Hematopoietic multipotent progenitor cell treated with erythropoietin and hydrocortisone succinate and interleukin-3 and kit ligand, for 4 days (in vitro differentiated cells): ENCODE data around the gene CDH4.
A peak's percentile ranks its signal among the peaks of the same experiment; 100 is the strongest.

ENCODE experiments used
- DNase-seq: peaks from one replicate; pipeline ENCODE4 v3.0.0-alpha.2; 2015

CDH4 gene

DNA sequence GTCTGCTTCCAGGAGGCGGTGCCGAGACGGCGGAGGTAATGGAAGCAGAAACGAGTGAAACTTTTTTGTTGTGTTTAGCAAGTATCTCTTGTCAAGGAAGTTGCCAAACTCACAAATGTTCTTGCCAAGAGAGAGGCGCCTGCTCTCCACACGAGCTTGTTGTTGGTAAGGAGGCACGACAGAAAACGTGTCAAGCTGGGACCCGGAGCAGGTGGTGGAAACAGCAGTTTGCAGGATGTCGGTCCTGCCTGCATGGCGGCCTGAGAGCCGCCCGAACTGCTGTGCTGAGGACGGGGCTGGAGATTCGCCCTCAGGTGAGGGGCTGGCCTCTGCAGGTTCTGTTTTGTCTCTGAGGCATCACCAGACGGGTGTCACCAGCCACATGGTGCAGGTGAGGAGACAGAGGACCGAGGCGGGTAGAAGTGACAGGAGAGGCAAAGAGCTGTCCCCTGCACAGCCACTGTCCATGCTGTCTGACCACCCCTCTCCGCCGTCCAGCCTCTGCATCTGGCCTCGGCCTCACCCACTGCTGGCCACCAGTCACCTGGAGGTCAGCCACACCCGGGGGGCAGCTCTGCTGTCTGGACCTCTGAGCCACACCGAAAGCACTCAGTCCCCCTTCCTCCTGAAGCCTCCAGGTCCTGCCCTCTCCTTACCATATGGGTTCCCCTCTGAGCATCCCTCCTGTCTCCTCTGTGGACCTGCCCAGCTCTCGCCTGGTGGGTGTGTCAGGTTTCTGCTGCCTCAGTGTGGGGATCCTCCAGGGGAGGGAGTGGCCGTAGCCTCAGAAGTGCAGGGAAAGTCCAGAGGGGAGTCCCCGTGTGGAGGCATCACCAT is 552.1 kb downstream of the CDH4 start:
- peak; percentile 4 for DNase-seq

DNA sequence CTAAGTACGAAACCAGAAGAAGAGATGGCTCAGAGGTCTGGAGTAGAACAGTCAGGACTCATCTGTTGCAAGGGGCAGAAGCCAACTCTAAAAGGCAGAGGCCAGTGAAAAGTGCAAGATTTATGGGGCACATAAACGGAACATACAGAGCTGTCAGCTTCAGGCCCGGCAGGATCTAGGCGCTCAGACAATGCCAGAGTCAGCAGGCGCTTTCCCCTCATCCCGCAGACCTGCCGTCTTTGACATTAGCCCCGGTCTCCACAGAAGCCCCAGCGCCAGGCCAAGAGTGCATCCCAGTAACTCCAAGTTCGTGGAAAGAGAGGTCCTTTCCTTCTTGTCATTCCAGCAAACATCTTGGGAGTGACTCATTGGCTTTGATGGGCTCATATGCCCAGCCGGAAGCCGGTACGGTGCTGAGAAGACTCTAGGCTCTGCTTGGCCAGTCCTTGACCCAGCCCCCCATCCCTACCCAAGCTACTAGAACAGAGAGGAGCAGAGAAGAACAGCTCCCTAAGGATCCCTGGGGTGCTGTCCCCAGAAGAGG is 552.8 kb downstream of the CDH4 start:
- DNase-seq = no peak

DNA sequence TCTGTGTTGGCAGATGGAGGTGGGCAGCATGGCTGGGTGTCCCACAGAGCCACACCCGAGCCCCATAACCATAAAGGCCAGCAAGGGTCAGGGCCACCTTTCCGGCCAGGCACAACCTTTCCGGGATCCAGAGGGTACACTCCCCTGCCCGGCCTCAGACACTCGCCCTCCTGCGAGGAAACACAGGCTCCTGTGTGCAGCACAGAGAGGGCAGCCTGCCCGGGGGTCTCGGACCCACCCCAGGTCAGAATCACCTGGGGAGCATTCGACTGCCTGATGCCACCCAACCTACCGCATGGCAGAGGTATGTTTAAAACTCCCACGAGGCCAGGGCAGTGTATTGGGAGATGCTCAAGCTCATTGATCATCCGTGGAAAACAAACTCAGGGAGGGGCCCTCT is 553.3 kb downstream of the CDH4 start:
- DNase-seq = no peak

DNA sequence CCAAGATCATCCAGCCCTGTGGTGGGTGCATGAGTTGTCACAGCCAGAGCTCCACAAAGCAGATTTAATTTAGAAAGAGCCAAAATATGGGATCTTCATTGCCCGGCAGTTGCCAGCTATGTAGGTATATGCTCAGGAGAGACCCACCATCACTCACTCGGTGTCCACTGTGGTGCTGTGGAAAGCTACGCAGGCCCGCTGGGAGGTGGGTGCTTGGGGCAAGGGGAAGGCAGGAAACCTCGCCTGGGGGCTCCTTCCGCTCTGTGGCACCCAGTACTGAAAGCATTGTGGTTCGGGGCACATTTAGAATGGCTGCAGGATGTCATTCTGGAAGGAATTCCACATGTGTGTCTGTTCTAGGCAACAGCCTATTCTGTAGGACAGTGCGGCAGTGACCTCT is 553.7 kb downstream of the CDH4 start:
- no peak for DNase-seq

DNA sequence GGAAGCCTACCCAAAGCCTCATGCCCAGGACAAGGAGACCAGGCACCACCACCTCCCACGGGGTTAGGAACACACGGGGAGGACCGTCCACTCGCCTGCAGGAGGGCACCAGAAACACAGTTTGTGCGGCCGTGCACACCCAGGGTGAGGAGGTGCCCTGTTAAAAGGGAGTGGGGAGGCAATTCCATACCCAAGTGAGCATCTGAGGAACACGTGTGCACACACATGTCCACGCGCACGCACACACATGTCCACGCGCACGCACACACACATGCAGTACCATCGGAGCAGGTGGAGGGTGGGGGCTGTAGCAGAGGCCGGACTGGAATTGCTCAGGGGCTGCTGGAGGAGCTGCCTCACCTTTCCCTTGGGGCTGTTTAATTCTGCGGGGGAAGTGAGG is 554.3 kb downstream of the CDH4 start:
- DNase-seq = no peak

DNA sequence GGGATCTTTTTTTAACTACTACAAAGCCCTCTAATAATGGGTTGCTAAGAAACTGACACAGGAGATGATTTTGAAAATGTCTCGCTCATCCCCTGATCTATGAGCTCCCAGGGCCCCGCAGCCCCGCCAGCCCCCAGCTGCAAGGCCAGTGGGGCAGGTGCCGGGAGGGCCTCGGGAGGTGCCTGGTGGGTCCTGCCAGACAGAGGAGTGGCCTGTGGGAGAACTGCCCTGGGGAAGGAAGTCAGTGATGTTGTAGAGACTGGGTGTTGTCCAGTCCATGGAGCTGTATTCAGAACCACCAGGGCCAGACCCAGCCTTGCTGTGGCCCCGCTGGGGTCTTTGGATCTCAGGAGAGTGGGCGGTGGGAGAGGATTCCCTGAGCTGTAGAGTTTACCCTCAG is 554.9 kb downstream of the CDH4 start:
- no peak for DNase-seq

DNA sequence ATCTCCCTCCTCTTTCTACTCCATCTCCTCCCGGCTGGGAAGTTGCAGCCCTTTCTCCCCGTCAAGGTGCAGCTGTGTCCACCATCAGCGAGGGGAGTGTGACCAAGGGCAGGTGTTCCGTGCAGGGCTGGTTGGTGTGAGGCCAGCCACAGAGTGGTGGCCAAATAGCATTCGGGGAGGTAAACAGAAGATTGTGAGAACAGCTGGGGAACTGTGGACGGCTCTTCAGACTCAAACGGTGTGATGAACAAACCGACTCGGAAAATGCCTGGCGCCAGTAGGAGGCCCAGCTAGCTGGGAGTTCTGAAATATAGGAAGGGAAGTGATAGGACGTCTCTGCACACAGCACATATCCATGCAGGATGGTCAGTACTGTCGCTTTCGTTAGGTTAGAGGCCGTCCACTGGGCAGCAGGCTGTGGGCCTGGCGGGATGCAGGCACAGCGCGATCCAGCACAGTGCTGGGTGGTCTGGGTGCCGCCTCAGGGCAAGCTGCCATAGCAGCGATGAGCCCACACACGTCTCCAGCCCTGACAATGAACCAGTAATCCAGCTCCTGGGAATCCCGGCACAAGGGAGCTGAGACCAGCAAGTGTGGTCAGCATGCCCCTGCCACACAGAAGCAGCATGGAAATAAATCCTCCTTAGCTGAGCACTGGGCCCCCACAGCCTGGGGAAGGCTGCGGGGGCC is 555.6 kb downstream of the CDH4 start:
- no peak for DNase-seq

DNA sequence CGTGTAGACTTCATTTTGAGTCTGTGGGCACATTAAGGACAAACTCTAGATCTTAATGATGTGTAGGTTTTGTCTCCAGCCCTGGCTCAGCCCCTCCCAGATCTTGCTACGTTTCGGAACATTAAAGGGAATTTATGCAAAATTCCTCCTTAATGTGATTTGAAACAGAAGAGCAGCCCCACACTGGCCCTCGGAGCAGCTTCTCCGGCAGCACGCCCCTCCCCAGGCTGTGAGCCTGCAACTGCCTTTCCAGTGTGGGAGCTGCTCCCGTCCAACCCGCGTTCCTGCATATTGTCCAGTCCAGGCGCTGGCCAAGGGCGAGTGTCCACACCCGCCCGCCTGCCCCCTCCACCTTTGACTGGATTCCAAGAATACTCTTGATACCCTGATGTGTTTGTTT is 556.4 kb downstream of the CDH4 start:
- DNase-seq = no peak

DNA sequence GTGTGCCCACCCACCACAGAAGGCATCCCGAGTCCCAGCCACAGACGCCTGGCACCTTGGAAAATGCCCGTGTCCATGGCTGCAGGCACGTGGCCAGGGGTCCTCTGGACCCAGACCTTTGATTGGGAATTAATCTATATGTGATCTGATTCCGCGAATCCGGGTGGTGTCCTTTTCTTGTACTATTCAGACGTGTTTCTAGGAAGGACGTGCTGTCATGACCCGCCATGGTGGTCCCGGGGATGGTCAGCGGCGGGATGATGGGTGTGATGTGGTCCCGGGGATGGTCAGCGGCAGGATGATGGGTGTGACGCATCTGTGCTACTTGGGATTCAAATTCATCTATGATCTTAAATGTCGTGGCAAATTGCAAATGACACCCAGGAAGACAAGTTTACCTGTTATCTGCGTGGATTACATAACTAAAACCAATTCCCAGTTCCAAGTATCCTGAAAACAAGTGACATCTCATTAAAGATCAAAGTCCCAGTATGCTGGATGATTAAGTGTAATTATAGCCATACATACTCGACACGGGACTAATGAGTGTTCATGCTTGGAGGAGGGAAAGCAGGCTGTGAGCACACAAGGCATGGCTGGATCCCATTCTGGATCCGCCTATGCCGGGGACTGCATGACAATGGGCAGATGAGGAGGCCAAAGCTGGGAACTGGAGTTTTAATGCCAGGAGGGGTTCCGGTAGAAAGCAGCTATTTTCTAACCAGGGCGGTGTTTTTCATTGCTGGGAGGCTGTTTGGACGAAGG is 557.1 kb downstream of the CDH4 start:
- DNase-seq = no peak

DNA sequence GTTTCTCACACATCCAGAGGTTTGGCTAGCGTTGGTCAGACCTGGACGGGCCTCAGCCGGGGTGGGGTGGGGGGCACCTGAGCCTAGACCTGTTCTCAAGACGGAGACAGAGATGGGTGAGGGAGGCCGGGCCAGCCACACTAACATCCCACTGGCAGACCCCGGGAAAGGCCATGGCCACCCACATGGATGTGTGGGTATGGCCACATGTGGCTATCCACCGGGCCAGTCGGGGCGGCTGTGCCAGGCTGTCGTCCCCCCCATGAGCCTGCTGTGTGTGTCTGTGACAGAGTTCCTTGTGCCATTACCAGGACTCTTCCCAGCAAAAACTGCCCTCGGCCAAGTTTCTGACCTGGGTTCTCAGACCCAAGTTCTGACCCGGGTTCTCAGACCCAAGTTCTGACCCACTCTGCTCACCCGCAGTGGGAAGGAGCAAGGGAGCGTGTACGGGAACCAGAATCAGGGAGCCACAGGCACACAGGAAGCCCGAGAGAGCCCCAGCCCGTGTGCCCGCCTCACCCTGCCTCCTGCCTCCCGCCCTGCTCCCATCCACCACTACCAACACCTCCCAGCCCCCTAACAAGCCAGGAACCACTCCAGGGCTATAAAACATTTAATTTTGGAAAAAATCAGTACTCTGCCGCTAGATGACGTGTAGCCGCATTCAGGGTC is 558.1 kb downstream of the CDH4 start:
- DNase-seq = no peak

DNA sequence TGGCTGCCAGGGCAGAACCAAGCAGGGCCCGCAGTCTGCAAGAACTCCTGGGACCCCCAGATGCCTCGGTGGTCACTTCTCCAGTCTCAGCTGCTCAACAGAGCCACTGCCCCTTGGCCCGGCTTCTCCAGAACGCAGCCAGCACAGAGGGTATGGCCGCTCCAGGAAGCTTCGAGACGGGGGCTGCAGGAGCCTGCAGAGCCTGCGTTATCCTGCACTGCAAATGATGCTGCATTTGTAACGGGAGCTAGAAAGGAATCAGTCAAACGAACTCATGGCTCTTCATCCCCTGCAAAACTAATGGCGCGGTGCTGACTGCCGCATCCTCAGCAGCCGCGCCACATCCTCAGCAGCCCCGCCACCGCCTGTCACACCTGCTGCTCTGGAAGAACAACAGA is 558.7 kb downstream of the CDH4 start:
- no peak for DNase-seq

DNA sequence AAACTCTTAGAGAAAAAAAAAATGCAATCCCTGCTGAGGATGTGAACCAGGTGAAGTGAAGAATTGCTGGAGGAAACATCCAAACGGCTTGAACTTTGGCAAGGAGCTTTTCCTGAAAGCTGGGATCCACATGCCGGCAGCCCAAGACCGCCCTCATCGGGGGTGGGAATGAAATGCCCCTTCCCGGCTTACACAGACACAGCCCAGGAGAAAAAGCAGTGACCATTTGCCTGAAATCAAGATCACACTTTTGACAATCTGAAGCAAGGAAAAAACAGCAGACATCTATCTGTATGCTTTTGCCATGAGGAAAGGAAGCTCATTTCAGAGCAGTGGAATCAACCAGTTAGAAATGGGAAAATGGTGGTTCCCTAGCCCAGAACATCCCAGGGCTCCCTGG is 559.1 kb downstream of the CDH4 start:
- no peak for DNase-seq

DNA sequence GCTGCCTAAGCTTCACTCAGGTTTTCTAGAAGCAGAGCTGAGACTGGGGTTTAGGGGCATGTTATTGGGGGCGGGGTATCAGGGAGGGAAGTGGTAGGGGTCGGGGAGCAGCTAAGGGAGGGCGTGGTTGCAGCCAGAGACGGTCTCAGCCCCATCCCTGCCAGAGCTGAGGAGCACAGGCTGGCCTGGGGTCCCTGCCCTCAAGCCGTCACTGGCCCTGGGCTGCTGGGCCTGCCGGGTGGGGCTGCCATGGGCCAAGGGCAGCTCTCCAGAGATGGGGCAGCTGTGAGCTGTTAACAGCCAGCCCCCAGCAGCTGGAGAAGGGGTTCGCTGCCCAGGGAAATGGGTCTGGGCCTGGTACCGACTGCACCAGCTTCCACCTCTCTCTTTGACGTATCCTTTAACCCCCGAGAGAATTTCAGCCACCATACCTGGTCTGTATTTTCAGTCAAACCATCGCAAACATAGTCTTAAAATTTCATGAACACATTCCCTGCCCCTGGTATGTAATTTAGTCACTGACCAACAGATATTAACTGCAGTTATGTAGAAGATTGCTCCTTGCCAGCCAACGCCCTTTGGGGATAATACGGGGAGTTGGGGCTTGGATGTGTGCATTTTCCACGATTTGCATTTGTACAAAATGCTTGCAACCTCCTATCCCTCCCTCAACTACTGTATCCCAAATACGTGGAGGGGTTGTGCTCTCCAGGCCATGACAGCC is 560.2 kb downstream of the CDH4 start:
- DNase-seq = no peak

DNA sequence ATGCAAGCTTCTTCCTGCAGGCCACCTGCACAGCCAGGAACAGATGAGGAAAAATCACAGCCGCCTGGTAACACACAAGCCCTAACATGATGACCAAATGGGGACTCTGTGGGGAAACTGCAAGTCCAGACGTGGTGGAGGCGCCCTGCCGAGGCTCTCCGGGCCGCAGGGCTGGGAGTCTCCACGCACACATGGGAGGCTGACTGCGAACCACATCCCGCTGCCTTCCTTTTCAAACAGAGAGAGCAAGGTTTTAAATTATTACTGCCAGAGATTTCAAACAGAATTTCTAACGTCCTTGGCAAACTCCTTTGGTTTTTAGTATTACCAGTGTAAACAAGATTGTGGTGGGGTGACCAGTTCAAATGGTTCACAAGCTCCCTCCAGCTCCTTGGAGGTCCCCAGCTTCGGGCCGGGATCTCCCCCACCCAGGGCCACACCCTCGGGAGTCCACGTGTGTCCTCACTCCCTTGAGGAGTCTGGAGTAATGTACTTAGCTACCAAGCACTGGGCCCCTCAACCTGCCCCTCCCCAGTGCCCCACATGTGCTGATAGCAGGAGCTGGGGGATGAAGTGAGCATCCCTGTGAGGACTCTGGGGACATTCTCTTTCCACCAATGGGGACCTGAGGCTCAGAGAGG is 560.9 kb downstream of the CDH4 start:
- no peak for DNase-seq

DNA sequence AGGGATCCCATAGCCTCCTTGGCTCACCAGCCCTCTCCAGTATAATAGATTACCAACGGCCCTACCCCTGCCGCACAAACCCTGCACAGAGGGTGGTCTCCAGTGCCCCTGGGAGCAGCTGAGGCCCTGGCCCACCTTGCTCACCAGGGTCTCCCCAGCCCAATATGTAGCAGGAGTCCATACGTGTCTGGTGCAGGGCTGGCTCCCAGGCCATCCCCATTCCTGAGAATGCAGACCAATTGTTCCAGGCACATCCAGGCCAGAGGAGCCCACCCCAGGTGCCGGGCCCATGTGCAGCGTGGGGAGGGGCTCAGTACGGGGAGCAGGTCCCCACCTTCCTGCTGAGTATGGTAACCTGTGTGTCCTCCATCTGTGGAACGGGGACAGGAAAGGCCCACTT is 561.7 kb downstream of the CDH4 start:
- DNase-seq = no peak

DNA sequence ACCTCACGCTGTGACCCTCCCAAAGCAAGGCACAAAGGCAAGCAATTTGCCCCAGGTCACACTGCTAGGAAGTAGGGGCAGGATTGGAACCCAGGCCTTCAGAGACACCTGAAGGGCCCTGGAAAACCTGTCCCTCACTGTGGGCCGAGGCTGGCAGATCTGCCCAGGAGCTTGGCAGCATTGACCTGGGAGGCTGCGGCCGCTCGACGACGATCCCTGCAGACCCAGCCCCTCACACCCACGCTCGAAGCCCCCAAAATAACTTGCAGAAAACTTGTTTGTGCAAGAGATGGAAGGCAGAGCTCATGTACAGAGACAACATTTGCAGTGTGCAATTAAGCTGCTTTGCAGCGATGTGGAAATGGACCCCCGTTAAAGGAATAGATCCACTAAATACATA is 562.2 kb downstream of the CDH4 start:
- DNase-seq = no peak

DNA sequence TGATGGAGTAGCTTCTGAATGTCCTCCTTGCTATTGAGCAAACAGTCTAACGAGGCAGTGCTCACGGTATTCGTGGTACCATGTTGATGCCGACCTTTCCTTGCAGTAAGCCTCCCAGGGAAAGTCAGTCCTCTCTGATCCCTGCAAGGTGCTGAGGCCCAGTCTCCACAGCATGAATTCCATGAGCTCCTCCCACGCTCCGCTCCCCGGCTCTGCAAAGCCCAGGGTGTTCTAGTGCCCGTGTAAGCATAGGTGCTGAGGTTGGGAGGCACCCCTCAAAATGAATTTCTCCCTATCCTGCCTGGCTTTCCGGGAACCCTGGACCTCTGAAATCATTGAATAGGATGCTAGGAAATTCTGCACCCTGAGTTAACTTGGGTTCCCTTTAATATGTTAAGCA is 562.7 kb downstream of the CDH4 start:
- DNase-seq = no peak

DNA sequence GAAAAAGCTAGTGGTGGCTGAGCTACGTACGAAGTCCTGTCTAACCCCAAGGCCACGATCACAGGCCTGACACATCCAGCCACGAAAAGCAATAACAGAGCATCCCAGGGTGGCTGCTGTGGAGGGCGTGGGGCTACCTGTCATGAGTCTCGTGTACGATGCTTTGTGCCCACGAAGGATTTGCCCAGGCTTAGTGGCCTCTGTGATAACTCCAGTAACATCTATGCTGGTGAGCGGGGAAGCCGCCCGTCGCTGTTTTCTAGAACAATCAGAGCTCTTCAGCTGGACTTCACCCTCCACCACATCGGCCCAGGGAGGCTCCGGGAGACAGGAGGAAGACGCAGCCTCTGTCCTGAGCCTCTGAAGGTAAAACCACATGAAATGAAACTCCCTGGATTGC is 563.1 kb downstream of the CDH4 start:
- no peak for DNase-seq

DNA sequence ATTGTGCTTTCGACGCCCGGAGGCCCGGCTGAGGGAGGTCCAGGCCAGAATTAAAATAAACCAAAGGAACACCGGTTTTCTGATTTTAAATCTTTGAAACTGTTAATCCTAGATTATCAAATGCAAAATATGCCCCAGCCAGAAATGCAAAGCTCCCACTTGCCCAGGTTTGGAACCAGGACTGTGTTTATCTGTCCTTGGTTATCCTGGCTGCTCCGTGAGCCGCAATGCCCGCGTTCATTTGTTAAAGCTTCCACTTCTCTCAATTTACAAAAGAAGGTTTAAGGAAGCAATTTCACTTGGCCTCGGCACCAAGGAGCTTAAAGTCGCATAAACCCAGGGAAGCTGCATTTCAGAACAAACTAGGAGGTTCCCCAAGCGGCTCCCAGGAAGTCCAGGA is 563.6 kb downstream of the CDH4 start:
- no peak for DNase-seq

DNA sequence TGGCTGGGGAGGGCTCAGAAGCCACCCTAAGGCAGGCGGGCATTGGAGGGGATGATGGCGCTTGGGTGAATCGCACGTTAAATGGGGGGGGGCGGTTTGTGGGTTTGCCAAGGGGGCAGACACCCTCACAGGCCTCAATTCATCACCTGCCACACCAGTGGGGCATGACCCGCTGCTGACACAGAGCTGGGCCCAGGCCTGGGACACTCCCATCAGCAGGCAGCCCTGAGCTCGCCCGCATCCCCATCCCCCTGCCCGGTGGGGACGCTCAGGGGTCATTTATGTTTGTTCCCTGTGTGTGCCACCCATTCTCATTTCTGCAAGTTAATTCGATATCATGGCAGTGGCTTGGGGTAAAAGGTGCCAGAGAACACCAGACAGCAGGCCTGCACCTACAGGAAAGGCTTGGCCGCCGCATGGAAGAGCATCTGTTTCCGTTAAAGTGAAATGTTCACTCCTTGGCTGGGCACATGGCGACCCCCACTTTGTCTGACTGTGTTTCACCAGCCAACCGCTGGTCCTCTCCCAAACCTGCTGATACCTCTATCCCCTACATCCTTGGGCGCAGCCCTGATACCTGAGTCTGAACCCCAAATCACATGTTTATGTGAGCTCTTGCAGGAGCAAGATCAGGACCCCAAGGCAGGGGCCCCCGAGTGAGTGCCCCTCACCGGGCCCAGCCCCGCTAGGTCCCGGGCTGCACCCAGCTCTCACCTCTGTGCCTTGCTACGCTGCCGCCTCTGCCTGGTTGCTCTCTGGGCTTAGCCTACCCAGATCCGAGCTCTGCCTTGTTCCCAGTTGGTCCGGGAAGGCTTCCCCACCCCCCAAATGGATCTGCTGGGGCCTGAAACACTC is 564.8 kb downstream of the CDH4 start:
- no peak for DNase-seq

DNA sequence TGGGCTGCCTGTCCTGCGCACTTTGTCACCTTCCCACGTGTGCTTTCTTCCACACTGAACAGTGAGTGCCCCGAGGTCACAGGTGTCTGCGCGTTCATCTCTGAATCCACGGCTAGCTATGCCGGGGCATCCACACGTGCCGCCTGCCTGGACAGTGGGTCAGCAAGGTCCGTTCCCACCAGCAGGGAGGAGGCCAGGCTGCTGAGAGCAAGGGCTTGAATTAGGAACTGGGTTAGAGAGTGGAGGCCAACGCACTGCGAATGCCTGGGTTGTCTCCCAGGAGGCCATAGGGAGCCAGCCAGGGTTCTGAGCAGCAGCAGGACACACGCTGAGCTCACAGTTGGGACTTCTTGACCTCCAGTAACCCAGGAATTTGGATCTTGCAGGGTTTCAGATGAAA is 565.5 kb downstream of the CDH4 start:
- DNase-seq = no peak
